DMS53 (cell line): ENCODE data around the gene MAP3K19.
"Not testable (repeated sequence)": the region's sequence is repeated elsewhere in the genome, so short reads cannot be mapped to it uniquely, and the experiment has no call there.

Experiments
- DNase-seq: peaks from one replicate; lab custom pipeline; 2025; lab: John Stamatoyannopoulos, UW

MAP3K19 gene

DNA sequence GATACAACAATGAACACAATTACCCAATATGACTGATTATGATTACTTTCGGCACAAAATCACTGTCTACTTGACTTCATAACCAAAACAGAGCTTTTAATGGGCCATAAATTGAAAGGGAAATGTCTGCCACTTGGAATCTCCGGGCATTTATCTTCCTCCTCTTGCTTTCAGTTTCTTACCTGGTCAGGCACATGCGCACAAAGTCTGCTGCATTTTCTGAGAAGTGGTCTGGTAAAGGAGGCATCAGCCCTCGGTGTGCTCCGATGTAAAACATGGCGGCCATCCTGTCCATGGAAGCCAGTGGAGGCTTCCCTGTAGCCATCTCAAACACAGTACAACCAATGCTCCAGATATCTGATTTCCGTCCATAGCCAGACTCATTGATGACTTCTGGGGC lies 66.6 kb downstream of the MAP3K19 start:
- DNase-seq = no peak

GRCh38 chr2:134979221-134979620 lies 68.0 kb downstream of the MAP3K19 start:
- no peak for DNase-seq

GRCh38 chr2:134977104-134977503 lies 70.1 kb downstream of the MAP3K19 start:
- DNase-seq = peak; percentile 9

- DNase-seq = no peak
Measured at GRCh38 chr2:134976074-134976702, 71.1 kb downstream of the MAP3K19 start.

- DNase-seq = no peak
Measured at GRCh38 chr2:134975281-134976009, 71.8 kb downstream of the MAP3K19 start.

- DNase-seq = no peak
Measured at GRCh38 chr2:134973241-134974138, 73.8 kb downstream of the MAP3K19 start.

- not testable (repeated sequence) for DNase-seq
Measured at GRCh38 chr2:134967166-134967565, 80.1 kb downstream of the MAP3K19 start.

DNA sequence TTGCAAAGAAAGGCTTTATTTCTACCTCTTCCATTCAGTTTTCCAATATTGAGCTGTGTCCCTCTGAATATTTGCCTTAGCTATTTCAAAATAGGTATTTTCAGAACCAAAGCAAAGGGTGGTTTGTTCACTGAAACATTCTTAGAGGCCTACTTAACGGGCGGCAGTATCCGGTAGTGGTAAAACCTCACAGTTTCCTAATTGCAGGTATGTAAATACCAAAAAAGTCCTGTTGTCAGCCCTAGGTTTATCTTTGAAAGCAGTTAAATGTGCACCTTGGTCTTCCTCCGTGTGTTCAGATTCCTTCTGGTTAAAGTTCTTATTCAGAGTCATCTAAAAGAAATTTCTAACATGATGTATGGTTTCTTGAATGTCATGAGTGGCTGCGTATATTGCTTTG lies 89.8 kb downstream of the MAP3K19 start:
- DNase-seq = no peak

GRCh38 chr2:134955744-134956143 lies 91.5 kb downstream of the MAP3K19 start:
- DNase-seq = no peak

DNA sequence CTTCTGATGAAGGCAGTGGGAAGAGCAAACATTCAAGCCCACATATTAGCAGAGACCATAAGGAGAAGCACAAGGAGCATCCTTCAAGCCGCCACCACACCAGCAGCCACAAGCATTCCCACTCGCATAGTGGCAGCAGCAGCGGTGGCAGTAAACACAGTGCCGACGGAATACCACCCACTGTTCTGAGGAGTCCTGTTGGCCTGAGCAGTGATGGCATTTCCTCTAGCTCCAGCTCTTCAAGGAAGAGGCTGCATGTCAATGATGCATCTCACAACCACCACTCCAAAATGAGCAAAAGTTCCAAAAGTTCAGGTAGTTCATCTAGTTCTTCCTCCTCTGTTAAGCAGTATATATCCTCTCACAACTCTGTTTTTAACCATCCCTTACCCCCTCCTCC lies 93.2 kb downstream of the MAP3K19 start:
- no peak for DNase-seq

DNA sequence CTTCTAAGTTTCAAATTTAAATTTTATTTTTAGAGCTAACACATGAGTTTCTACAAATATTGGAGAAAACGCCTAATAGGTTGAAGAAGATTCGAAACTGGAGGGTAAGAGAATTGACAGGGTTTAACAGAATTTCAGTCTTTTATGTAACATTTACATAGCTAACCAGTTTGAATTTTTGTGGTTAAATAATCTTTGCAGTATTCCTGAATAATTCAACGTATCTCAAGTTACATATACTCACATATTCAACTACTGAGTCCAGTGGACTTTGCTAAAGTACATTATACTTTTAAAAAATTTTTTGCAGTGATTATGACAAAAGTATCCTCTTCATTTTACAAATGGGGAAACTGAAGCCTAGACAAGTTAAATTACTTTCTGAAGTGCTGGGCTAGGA lies 94.6 kb downstream of the MAP3K19 start:
- DNase-seq = no peak

DNA sequence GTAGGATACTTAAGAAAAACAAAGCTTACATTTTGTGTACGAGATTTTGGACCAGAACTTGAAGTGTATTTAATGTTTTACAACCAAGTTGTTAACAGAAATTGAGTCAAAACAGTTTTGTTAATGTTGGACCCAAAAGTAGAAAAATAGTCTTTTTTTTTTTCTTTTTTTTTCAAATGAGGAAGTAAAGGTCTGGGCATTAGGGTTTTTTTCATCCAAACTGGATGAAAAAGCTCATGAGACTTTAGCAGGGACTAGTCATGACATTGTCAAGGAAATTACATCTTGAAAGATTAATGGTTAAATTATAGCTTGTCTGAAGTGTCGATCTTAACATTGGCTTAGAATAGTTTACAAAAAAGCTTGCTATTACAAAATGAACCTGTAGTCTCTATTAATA lies 96.4 kb downstream of the MAP3K19 start:
- DNase-seq = no peak

- no peak for DNase-seq
Measured at GRCh38 chr2:134949981-134950708, 97.1 kb downstream of the MAP3K19 start.

GRCh38 chr2:134946073-134946472 lies 101.2 kb downstream of the MAP3K19 start:
- DNase-seq = no peak

GRCh38 chr2:134944975-134945374 lies 102.3 kb downstream of the MAP3K19 start:
- no peak for DNase-seq

GRCh38 chr2:134943540-134943939 lies 103.7 kb downstream of the MAP3K19 start:
- DNase-seq = no peak

DNA sequence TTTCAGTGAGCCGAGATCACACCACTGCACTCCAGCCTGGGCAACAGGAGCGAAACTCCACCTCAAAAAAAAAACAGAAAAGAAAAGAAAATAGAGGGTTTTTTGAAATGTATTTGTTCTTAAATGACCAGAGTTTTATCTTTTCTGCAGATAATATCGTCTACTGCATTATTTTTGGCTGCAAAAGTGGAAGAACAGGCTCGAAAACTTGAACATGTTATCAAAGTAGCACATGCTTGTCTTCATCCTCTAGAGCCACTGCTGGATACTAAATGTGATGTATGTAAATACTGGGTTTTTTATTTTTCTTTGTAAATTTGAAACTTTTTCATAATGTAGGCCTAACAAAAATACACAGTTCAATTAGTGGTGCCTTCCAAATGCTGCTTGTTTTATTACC lies 110.6 kb downstream of the MAP3K19 start:
- no peak for DNase-seq

DNA sequence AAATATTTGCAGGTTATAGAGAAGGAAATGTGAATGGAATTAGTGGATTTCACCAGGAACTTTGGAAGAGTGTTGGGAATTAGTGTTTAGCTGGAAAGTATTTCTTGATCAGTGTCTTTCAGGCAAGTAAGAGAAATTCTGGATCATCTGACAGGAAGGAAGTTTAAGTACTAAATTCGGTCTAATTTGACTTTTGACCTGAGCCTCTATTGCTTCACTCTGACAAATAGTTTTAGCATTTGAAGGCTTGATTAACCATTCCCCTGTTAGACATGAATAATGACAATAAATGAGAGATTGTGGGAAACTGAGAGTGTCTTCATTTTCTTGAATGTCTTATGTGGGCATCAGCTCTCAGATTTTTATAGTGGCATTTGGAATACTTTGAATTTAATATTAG lies 112.6 kb downstream of the MAP3K19 start:
- DNase-seq = no peak

DNA sequence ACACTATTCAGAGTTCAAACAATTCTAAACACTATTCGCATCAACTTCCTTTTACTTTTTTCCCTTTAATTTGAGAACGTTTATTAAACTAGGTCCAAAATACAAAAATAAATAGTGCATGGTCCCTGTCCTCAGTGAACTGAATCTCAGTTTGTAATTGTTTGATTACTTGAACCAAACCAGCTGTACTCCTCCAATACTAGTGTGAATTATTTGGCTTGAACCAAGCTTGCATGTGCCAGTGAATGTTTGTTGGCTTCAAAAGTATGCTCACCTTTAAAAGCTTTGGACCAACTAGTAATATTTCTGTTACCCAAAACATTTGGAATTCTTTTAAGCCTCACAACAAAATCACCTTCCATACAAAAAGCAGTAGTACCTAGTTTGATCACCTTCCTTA lies 113.1 kb downstream of the MAP3K19 start:
- no peak for DNase-seq

GRCh38 chr2:134933732-134934131 lies 113.5 kb downstream of the MAP3K19 start:
- no peak for DNase-seq

- DNase-seq = peak; percentile 4
Measured at GRCh38 chr2:134932864-134933526, 114.3 kb downstream of the MAP3K19 start.

DNA sequence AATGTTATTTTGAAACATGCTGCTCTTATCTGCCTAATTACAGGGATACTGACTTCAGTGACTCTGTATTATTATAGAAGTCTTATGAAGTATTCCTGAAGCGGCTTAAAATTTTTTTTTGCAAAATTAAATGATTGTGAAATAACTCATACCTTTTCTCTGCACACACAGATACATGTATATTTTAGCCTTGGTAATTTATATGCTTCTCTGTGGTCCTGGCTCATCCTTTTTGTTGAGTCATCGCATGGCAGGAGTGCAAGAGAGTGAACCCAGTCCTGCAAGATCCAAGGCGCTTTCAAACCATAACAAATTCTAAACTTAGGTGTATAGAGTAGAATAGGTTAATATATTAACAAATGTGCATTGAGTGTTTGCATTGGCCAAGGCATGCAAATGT lies 120.1 kb downstream of the MAP3K19 start:
- no peak for DNase-seq
